ENCODE measurements around the gene MAP2K6.

GRCh38 chr17:69567130-69567529 is 152.6 kb downstream of the MAP2K6 start:
- TF ChIP-seq CTCF (IDR thresholded peaks at IDR 0.05; ENCODE audit: extremely low read depth in 1 of 2, insufficient read depth in 1 of 2, low read depth in 1 of 2, low read length in 2 of 2) (no peak), MYC (IDR thresholded peaks at IDR 0.05; ENCODE audit: low read depth, low read length) (no peak), MAX (IDR thresholded peaks at IDR 0.05; ENCODE audit: insufficient read depth, insufficient read length) (no peak)

Measured in endothelial cell of umbilical vein (primary cell).